Kidney epithelial cell (primary cell): ENCODE results near the gene COX6A1. TPM values are rescaled to one million over a fixed set of nuclear protein-coding genes. Genes with fewer than 3 reads are reported as not detected.

Experiments used
- DNase-seq: peaks from one replicate; pipeline ENCODE4 v3.0.0-alpha.2; 2010; ENCODE audit warnings: low read depth
- H3K27me3 ChIP-seq: 2 replicates; pipeline ENCODE4 v1.6.0; 2011; ENCODE audit warnings: low read length; ENCODE audit not compliant: control insufficient read depth, insufficient read depth
- H3K36me3 ChIP-seq: 2 replicates; pipeline ENCODE4 v1.5.1; 2011; ENCODE audit warnings: low read length; ENCODE audit not compliant: control insufficient read depth, insufficient read depth
- H3K4me3 ChIP-seq: 2 replicates; pipeline ENCODE4 v1.5.1; 2011; ENCODE audit warnings: low read depth, mild to moderate bottlenecking, control low read depth, low read length
- CTCF ChIP-seq: IDR thresholded peaks from 2 replicates; pipeline ENCODE4 v1.5.1; 2011; ENCODE audit warnings: mild to moderate bottlenecking, moderate library complexity, low read length, control low read depth, inconsistent platforms; ENCODE audit not compliant: insufficient read depth, poor library complexity, severe bottlenecking
- total RNA-seq: library from RNA; depleted of rRNA; stranded (reverse); fragments of >200 nt; gene quantifications from 2 replicates; pipeline ENCODE4 v1.2.3, GENCODE V29; 2015

Gene COX6A1
- total RNA-seq, 1 donor from 2014 or later: 615 TPM

GRCh38 chr12:120421701-120422100, 16.2 kb upstream of the COX6A1 start:
- no peak for DNase-seq
- no peaks in the 10 kb centered on the region for H3K27me3 ChIP-seq
- no peak overlapping the region for H3K4me3 ChIP-seq
- TF ChIP-seq CTCF: no peak
- no peaks in the 10 kb centered on the region for H3K36me3 ChIP-seq

- H3K36me3 ChIP-seq: no peaks in the 10 kb centered on the region
- TF ChIP-seq CTCF: no peak
- no peak overlapping the region for H3K4me3 ChIP-seq
- H3K27me3 ChIP-seq: no peaks in the 10 kb centered on the region
- DNase-seq: no peak
Measured at GRCh38 chr12:120422892-120423456, 14.9 kb upstream of the COX6A1 start.

- no peak for DNase-seq
- Histone ChIP-seq H3K36me3 (no peaks in the 10 kb centered on the region), H3K4me3 (no peak overlapping the region), H3K27me3 (no peaks in the 10 kb centered on the region)
- TF ChIP-seq CTCF: no peak
Measured at GRCh38 chr12:120425797-120426196, 12.1 kb upstream of the COX6A1 start.

GRCh38 chr12:120428597-120429229, 9.2 kb upstream of the COX6A1 start:
- no peak for DNase-seq
- H3K27me3 ChIP-seq: no peaks in the 10 kb centered on the region
- no peak for TF ChIP-seq CTCF
- H3K4me3 ChIP-seq: no peak overlapping the region
- no peaks in the 10 kb centered on the region for H3K36me3 ChIP-seq

- Histone ChIP-seq H3K4me3 (no peak overlapping the region), H3K27me3 (no peaks in the 10 kb centered on the region), H3K36me3 (no peaks in the 10 kb centered on the region)
- no peak for DNase-seq
- TF ChIP-seq CTCF: no peak
Measured at GRCh38 chr12:120429368-120429767, 8.5 kb upstream of the COX6A1 start.
